MCF 10A (cell line): ENCODE data around the gene RABIF. TPM values are rescaled to one million over a fixed set of nuclear protein-coding genes. Genes with fewer than 3 reads are reported as not detected.

Experiments
- BruUV-seq: library from RNA; stranded (reverse); fragments of 400-500 nt; replicated peaks from 2 replicates; lab custom pipeline; 2021; lab: Mats Ljungman, UMichigan
- CTCF ChIA-PET: fragments of 300-600 bp; sonication (Branson Sonifier 250); formaldehyde crosslinking; extraction: SDS; loops from one replicate; lab custom pipeline; 2021; ENCODE audit warnings: antibody characterized with exemption, inconsistent platforms; lab: Yijun Ruan, JAX
- POLR2A ChIA-PET: fragments of 300-600, 350-650 bp; sonication (Branson Sonifier 250); formaldehyde crosslinking; extraction: SDS; loops from one replicate; lab custom pipeline; 2020; ENCODE audit warnings: antibody characterized with exemption, inconsistent platforms; lab: Yijun Ruan, JAX
- DNase-seq: peaks from one replicate; pipeline ENCODE4 v3.0.0-alpha.2; 2018; ENCODE audit not compliant: unreplicated experiment
- H3K27ac Mint-ChIP-seq: one replicate; pipeline ENCODE4 v1.8.0; 2022; ENCODE audit warnings: mild to moderate bottlenecking, low read depth, mixed read lengths; ENCODE audit not compliant: unreplicated experiment
- H3K27me3 Mint-ChIP-seq: one replicate; pipeline ENCODE4 v1.8.0; 2022; ENCODE audit warnings: mixed read lengths; ENCODE audit not compliant: insufficient read depth, unreplicated experiment
- H3K36me3 Mint-ChIP-seq: one replicate; pipeline ENCODE4 v1.8.0; 2022; ENCODE audit warnings: mild to moderate bottlenecking, moderate library complexity, mixed read lengths; ENCODE audit not compliant: insufficient read depth, unreplicated experiment
- H3K4me1 Mint-ChIP-seq: one replicate; pipeline ENCODE4 v1.8.0; 2022; ENCODE audit warnings: mixed read lengths; ENCODE audit not compliant: insufficient read depth, unreplicated experiment
- H3K4me3 Mint-ChIP-seq: one replicate; pipeline ENCODE4 v1.8.0; 2022; ENCODE audit warnings: mild to moderate bottlenecking, moderate library complexity, mixed read lengths; ENCODE audit not compliant: unreplicated experiment
- H3K9me3 Mint-ChIP-seq: one replicate; pipeline ENCODE4 v1.8.0; 2022; ENCODE audit warnings: mixed read lengths; ENCODE audit not compliant: unreplicated experiment
- intact Hi-C: fragments of 100-400 bp; cut with micrococcal nuclease; formaldehyde crosslinking; loops from 2 replicates; pipeline ENCODE4 v1.14.1; 2022
- total RNA-seq: library from RNA; stranded (reverse); gene quantifications from 2 replicates; pipeline ENCODE4 v1.2.3, GENCODE V29; 2022
- TF ChIP-seq, protein P1 (sequence below): fragments of 200-600 bp; IDR thresholded peaks from one replicate; pipeline ENCODE4 v1.8.0; 2022; ENCODE audit warnings: antibody characterized with exemption, mild to moderate bottlenecking; ENCODE audit not compliant: unreplicated experiment

The RABIF gene
- total RNA-seq, 1 experiment from 2014 or later, result 13.5 TPM

DNA sequence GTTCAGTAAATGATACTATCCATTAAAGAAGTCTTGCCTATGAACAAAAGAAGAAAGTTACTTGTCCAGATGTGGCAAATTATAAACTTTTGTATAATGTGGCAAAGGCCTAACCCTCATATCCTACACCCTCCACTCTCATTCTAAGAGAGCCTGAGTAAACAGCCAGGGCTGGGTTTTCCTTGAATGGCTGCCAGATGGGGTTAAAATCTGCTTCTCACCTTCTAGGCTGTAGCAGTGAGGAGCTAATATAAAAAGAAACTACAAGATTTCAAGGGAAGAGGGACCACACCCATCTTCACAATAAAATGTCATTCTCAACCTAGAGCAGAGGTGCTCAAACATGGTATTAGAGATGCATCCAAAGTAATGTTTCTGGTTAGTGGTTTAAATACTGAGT, 8.9 kb downstream of the RABIF start:
- peaks cover 34% of the 10 kb centered on the region for H3K36me3 Mint-ChIP-seq
- peak overlapping the region; percentile 26 for H3K27ac Mint-ChIP-seq
- no peaks in the 10 kb centered on the region for H3K9me3 Mint-ChIP-seq
- H3K27me3 Mint-ChIP-seq, result no peaks in the 10 kb centered on the region
- no peak overlapping the region for H3K4me3 Mint-ChIP-seq
- intact Hi-C loops, result no loop called here
- ChIA-PET POLR2A (interaction anchor here (0.7 to 0.9 kb wide), 3 partner anchors 43 to 102 kb away, joined by 3 read pairs; partner anchors contain the start of gene PCAT6), CTCF (interaction anchor here (0.7 to 1.3 kb wide), 4 partner anchors 9 to 75 kb away, joined by 3 to 4 read pairs (median 3); no protein-coding TSS in a partner anchor)
- no peaks in the 10 kb centered on the region for H3K4me1 Mint-ChIP-seq
- BruUV-seq, result no TSS peak
- DNase-seq, result no peak
- TF ChIP-seq, protein P1, sequence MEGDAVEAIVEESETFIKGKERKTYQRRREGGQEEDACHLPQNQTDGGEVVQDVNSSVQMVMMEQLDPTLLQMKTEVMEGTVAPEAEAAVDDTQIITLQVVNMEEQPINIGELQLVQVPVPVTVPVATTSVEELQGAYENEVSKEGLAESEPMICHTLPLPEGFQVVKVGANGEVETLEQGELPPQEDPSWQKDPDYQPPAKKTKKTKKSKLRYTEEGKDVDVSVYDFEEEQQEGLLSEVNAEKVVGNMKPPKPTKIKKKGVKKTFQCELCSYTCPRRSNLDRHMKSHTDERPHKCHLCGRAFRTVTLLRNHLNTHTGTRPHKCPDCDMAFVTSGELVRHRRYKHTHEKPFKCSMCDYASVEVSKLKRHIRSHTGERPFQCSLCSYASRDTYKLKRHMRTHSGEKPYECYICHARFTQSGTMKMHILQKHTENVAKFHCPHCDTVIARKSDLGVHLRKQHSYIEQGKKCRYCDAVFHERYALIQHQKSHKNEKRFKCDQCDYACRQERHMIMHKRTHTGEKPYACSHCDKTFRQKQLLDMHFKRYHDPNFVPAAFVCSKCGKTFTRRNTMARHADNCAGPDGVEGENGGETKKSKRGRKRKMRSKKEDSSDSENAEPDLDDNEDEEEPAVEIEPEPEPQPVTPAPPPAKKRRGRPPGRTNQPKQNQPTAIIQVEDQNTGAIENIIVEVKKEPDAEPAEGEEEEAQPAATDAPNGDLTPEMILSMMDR, result no peak

DNA sequence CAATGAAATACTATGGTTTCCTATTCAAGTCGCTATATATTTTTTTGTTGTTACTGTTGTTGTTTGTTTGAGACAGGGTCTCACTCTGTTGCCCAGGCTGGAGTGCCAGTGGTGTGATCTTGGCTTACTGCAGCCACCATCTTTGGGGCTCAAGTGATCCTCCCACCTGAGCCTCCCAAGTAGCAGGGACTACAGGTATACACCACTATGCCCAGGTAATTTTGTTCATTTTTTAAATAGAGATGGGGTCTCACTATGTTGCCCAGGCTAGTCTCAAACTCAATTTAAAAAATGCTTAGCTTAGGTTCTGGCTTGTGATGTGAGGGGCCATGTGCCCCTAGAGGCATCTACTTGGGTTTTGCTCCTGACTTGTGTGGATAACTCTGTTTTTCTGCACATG, 9.8 kb downstream of the RABIF start:
- Mint-ChIP-seq H3K27ac (no peak overlapping the region), H3K4me1 (no peaks in the 10 kb centered on the region), H3K4me3 (no peak overlapping the region), H3K36me3 (peaks cover 28% of the 10 kb centered on the region), H3K27me3 (no peaks in the 10 kb centered on the region), H3K9me3 (no peaks in the 10 kb centered on the region)
- BruUV-seq, result no TSS peak
- no peak for DNase-seq
- POLR2A ChIA-PET, result interaction anchor here (0.9 kb wide), 1 partner anchor 101 kb away, joined by 3 read pairs; no protein-coding TSS in a partner anchor
- TF ChIP-seq, protein P1, result no peak
- CTCF ChIA-PET, result interaction anchor here (0.7 to 1.3 kb wide), 4 partner anchors 8 to 120 kb away, joined by 3 to 4 read pairs (median 3); no protein-coding TSS in a partner anchor
- intact Hi-C loops, result no loop called here

DNA sequence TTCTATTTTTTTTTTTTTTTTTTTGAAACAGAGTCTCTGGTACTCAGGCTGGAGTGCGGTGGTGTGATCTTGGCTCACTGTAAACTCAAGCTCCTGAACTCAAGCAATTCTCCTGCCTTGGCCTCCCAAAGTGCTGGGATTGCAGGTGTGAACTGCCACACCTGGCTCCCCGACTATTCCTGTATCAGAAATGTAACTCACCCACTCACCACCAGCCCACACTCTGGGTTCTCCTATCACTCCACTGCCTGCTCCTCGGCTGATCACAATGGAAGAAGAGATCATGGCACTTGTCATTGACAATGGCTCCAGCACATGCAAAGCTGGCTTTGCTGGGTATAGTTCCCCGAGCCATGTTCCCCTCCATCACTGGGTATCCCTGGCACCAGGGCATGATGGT, 15.9 kb downstream of the RABIF start:
- TF ChIP-seq, protein P1, result no peak
- no peak overlapping the region for H3K4me3 Mint-ChIP-seq
- intact Hi-C loops, result no loop called here
- CTCF ChIA-PET, result interaction anchor here (0.6 kb wide), 1 partner anchor 1283 kb away, joined by 3 read pairs; no protein-coding TSS in a partner anchor
- BruUV-seq, result no TSS peak
- POLR2A ChIA-PET, result interaction anchor here (4.6 kb wide), 1 partner anchor 14 kb away, joined by 22 read pairs; the partner anchor contains the start of gene RABIF
- H3K9me3 Mint-ChIP-seq, result no peaks in the 10 kb centered on the region
- no peak overlapping the region for H3K27ac Mint-ChIP-seq
- no peak for DNase-seq
- H3K36me3 Mint-ChIP-seq, result peaks cover under 1% of the 10 kb centered on the region
- no peaks in the 10 kb centered on the region for H3K4me1 Mint-ChIP-seq
- H3K27me3 Mint-ChIP-seq, result peaks cover 9% of the 10 kb centered on the region

DNA sequence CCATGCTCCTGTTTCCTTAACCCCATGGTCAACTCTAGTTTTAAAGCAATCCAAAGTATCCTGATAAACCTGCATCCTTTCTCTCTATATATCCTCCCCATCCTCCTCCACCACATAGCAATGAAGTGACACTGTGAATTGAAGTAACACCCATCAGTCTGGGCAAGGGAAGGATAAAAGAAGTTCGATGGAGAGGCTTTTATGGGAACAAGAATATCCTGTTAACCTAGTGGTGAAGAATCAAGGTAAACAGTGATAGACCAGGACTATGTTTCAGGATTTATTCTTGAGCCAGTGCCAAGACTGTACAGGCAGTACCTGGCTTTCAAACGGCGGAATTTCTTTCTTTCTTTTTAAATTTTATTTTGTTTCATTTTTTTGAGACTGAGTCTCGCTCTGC, 17.6 kb downstream of the RABIF start:
- no peaks in the 10 kb centered on the region for H3K36me3 Mint-ChIP-seq
- no peak overlapping the region for H3K4me3 Mint-ChIP-seq
- BruUV-seq, result no TSS peak
- no peak for DNase-seq
- intact Hi-C loops, result no loop called here
- H3K27ac Mint-ChIP-seq, result no peak overlapping the region
- H3K9me3 Mint-ChIP-seq, result no peaks in the 10 kb centered on the region
- H3K27me3 Mint-ChIP-seq, result peaks cover 19% of the 10 kb centered on the region
- H3K4me1 Mint-ChIP-seq, result no peaks in the 10 kb centered on the region
- TF ChIP-seq, protein P1, result no peak
- ChIA-PET CTCF (interaction anchor here (0.7 to 0.9 kb wide), 2 partner anchors 8 to 27 kb away, joined by 3 to 4 read pairs; no protein-coding TSS in a partner anchor), POLR2A (interaction anchor here (0.7 to 2.8 kb wide), 2 partner anchors 8 to 10 kb away, joined by 4 to 13 read pairs; no protein-coding TSS in a partner anchor)
